ENCODE results near the gene DENND6B.

Gene DENND6B

DNA sequence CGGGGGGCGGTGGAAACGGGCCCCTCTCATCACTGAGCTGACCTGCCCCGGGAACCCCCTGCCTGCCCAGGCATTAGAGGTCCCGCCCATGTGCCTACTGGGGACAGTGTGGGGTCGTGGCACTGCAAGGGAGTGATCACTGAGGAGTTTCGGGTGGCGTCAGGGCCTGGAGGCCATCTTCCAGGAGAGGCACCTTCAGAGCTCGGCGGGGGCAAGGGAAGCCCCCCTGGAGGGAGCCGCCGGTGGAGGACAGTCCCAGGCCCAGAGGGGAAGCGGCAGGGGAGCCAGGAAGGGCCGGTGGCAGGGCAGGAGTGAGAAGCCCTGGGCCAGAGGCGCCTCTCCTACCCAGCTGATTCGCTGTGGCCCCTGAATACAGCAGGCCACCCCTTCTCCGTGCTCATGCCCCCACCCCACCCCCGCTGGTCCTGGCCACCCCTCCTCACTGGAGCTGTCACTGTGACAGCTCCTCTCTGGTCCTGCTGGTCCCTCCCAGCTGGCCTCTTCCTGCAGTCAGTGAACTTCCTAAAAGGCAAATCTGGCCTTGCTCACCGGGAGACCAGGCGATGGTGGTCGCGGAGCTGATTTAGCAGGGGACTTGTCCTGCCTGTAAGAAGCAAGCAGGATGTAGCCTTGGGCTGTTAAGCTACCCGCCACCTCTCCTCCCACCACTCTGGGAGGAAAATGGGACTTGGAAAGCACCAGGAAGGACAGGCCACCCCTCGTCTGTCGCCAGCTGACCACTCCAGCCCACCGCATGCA, 54.6 kb downstream of the DENND6B start:
- Histone ChIP-seq H4K20me1 (ENCODE audit: insufficient read depth, low read length) (no peaks in the 10 kb centered on the region), H3K9ac (ENCODE audit: low read length) (no peak overlapping the region), H3K9me2 (ENCODE audit: low read depth, low read length) (no peaks in the 10 kb centered on the region), H3K4me2 (ENCODE audit: low read length) (no peak overlapping the region), H2AFZ (ENCODE audit: low read length) (no peak overlapping the region), H3K4me1 (ENCODE audit: insufficient read depth, low read length, severe bottlenecking) (peaks cover 34% of the 10 kb centered on the region), H3K27me3 (ENCODE audit: insufficient read depth, low read length) (no peaks in the 10 kb centered on the region; the same call in 1 of the 2 replicates), H3K4me3 (ENCODE audit: low read depth, low read length, poor library complexity, severe bottlenecking) (no peak overlapping the region), H3K36me3 (ENCODE audit: insufficient read depth, low read length) (no peaks in the 10 kb centered on the region), H3F3A (ENCODE audit: insufficient read depth, low read length) (no peaks in the 10 kb centered on the region), H3K27ac (ENCODE audit: low read depth, low read length, poor library complexity, severe bottlenecking) (no peak overlapping the region), H3K79me2 (ENCODE audit: insufficient read depth, low read length) (no peaks in the 10 kb centered on the region), H3K9me3 (ENCODE audit: low read length) (no peaks in the 10 kb centered on the region)
- TF ChIP-seq EZH2 (IDR thresholded peaks at IDR 0.05; ENCODE audit: borderline replicate concordance, low read length), result no peak
- TF ChIP-seq, protein P1, sequence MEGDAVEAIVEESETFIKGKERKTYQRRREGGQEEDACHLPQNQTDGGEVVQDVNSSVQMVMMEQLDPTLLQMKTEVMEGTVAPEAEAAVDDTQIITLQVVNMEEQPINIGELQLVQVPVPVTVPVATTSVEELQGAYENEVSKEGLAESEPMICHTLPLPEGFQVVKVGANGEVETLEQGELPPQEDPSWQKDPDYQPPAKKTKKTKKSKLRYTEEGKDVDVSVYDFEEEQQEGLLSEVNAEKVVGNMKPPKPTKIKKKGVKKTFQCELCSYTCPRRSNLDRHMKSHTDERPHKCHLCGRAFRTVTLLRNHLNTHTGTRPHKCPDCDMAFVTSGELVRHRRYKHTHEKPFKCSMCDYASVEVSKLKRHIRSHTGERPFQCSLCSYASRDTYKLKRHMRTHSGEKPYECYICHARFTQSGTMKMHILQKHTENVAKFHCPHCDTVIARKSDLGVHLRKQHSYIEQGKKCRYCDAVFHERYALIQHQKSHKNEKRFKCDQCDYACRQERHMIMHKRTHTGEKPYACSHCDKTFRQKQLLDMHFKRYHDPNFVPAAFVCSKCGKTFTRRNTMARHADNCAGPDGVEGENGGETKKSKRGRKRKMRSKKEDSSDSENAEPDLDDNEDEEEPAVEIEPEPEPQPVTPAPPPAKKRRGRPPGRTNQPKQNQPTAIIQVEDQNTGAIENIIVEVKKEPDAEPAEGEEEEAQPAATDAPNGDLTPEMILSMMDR (IDR thresholded peaks at IDR 0.05; ENCODE audit: low read length), result no peak

DNA sequence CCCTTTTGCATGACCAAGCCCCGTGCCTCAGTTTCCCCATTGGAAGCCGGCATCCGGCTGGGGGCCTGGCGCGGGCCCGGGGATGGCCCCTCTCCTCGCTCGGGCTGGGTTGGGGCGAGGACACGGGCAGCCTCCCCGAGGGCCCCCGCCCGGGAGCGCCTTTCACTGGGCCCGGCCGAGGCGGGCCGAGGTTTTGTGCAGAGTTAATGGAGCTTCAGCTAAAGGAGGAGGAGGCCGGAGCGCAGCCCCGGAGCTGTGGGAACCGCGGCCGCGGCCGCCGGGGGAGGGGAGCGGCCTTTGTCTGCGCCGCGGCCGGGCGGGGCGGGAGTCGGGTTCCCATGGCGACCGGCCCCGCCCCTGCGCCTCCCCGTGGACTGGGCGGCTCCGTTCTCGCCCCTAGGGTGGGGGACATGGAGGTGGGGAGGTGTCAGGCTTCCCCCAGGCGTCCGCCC, 55.3 kb downstream of the DENND6B start:
- H3K9me2 ChIP-seq (ENCODE audit: low read depth, low read length), result no peaks in the 10 kb centered on the region
- H3K4me1 ChIP-seq (ENCODE audit: insufficient read depth, low read length, severe bottlenecking), result peaks cover 34% of the 10 kb centered on the region
- H3K36me3 ChIP-seq (ENCODE audit: insufficient read depth, low read length), result no peaks in the 10 kb centered on the region
- no peaks in the 10 kb centered on the region for H3K9me3 ChIP-seq (ENCODE audit: low read length)
- H4K20me1 ChIP-seq (ENCODE audit: insufficient read depth, low read length), result no peaks in the 10 kb centered on the region
- H3K27me3 ChIP-seq (ENCODE audit: insufficient read depth, low read length), result no peaks in the 10 kb centered on the region; the same call in 1 of the 2 replicates
- H3K79me2 ChIP-seq (ENCODE audit: insufficient read depth, low read length), result no peaks in the 10 kb centered on the region
- peak overlapping the region; percentile 84 for H3K4me2 ChIP-seq (ENCODE audit: low read length)
- H2AFZ ChIP-seq (ENCODE audit: low read length), result no peak overlapping the region
- H3K9ac ChIP-seq (ENCODE audit: low read length), result no peak overlapping the region
- no peaks in the 10 kb centered on the region for H3F3A ChIP-seq (ENCODE audit: insufficient read depth, low read length)
- no peak for TF ChIP-seq EZH2 (IDR thresholded peaks at IDR 0.05; ENCODE audit: borderline replicate concordance, low read length)
- TF ChIP-seq, protein P1 (IDR thresholded peaks at IDR 0.05; ENCODE audit: low read length), result peak; percentile 22; the same call in 1 of the 2 replicates
- H3K4me3 ChIP-seq (ENCODE audit: low read depth, low read length, poor library complexity, severe bottlenecking), result peak overlapping the region; percentile 63
- no peak overlapping the region for H3K27ac ChIP-seq (ENCODE audit: low read depth, low read length, poor library complexity, severe bottlenecking)

DNA sequence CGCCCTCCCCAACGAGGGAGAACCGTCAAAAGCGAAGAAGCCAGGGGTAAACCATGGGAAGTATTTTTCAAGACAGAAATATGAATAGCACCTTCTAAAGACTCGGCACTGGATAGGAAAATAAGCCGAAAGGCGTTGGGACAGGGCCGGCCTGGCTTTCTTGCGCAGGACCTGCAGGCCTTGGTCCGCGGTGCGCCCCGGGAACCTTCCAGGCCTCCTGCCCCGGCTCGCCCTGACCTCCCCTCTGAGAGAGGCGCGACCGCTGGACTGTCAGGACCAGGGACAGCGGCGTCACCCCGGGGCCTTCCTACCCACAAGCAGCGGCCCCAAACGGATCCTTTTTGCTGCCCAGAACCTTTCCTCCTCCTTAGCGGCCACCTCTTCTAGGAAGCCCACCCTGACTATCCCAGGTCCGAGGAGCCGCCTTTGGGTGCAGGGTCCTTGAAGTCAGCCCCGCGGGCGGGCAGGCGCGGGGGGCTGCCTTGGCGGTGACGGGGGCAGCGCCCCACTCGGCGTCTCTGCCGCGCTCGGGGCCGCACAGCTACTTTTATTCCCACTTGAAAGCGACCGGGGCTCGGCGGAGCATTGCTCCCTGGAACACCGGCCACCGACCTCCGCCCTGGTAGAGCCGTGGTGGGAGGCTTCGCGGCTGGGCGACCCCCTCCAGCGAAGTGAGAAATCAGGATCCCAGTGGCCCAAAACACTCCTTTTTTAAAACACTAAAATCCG, 56.0 kb downstream of the DENND6B start:
- H3K36me3 ChIP-seq (ENCODE audit: insufficient read depth, low read length), result no peaks in the 10 kb centered on the region
- H3K4me2 ChIP-seq (ENCODE audit: low read length), result peak overlapping the region; percentile 84
- H2AFZ ChIP-seq (ENCODE audit: low read length), result no peak overlapping the region
- H3K27me3 ChIP-seq (ENCODE audit: insufficient read depth, low read length), result no peaks in the 10 kb centered on the region; the same call in 1 of the 2 replicates
- no peaks in the 10 kb centered on the region for H4K20me1 ChIP-seq (ENCODE audit: insufficient read depth, low read length)
- H3F3A ChIP-seq (ENCODE audit: insufficient read depth, low read length), result no peaks in the 10 kb centered on the region
- TF ChIP-seq, protein P1 (IDR thresholded peaks at IDR 0.05; ENCODE audit: low read length), result no peak
- no peak for TF ChIP-seq EZH2 (IDR thresholded peaks at IDR 0.05; ENCODE audit: borderline replicate concordance, low read length)
- no peaks in the 10 kb centered on the region for H3K9me3 ChIP-seq (ENCODE audit: low read length)
- peak overlapping the region; percentile 63 for H3K4me3 ChIP-seq (ENCODE audit: low read depth, low read length, poor library complexity, severe bottlenecking)
- no peaks in the 10 kb centered on the region for H3K79me2 ChIP-seq (ENCODE audit: insufficient read depth, low read length)
- peaks cover 34% of the 10 kb centered on the region for H3K4me1 ChIP-seq (ENCODE audit: insufficient read depth, low read length, severe bottlenecking)
- peak overlapping the region; percentile 61 for H3K9ac ChIP-seq (ENCODE audit: low read length)
- H3K9me2 ChIP-seq (ENCODE audit: low read depth, low read length), result no peaks in the 10 kb centered on the region
- no peak overlapping the region for H3K27ac ChIP-seq (ENCODE audit: low read depth, low read length, poor library complexity, severe bottlenecking)
